NCI-H82 treated with DMSO at 0.1 percent for 48 hours (cell line): ENCODE data around the gene RASL10B.
A peak's percentile ranks its signal among the peaks of the same experiment; 100 is the strongest.

Experiments used
- DNase-seq: peaks from one replicate; lab custom pipeline; 2025; ENCODE audit not compliant: unreplicated experiment; lab: John Stamatoyannopoulos, UW

RASL10B gene

GRCh38 chr17:35716897-35717465 is 14.5 kb upstream of the RASL10B start:
- DNase-seq: no peak

GRCh38 chr17:35717475-35717874 is 14.0 kb upstream of the RASL10B start:
- no peak for DNase-seq

GRCh38 chr17:35723735-35724134 is 7.7 kb upstream of the RASL10B start:
- no peak for DNase-seq

GRCh38 chr17:35725058-35725457 is 6.4 kb upstream of the RASL10B start:
- no peak for DNase-seq

DNA sequence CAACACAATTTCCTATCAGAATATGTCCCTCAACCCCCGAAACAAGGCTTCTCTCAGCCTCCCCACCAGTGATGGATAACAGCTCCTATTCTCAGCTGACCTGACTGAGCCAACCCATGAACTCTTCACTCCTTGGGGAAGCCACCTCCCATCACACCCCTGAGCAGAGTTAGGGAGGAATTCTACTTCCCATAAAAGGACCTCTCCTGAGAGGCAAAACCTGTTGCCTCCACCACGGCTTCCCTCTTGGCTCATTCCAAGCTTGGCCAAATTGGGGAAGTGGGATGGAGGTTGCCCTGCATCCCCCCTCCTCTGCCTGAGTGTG is 5.7 kb upstream of the RASL10B start:
- no peak for DNase-seq

GRCh38 chr17:35726127-35726952 is 5.1 kb upstream of the RASL10B start:
- DNase-seq: peak; percentile 82

- no peak for DNase-seq
These were observed 4.4 kb upstream of the RASL10B start for GRCh38 chr17:35726953-35727460.

DNA sequence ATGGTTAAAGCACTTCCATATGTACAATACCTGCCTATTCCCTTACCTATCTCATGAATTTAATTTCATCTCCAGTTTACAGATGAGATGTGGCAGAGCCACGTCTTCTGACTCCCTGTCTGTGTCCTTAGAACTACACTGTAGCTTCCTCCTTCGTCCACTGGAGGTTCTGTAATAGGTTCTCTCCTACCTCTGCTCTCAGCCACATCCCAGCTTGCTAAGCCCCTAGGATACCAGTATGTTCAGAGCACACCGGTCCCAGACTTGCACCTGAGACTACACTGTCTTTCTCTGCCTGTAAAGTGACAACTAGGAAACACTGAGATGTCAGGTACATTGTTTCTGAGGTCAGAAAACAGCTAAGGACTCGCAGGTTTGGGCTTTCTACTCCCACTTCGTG is 3.8 kb upstream of the RASL10B start:
- no peak for DNase-seq

DNA sequence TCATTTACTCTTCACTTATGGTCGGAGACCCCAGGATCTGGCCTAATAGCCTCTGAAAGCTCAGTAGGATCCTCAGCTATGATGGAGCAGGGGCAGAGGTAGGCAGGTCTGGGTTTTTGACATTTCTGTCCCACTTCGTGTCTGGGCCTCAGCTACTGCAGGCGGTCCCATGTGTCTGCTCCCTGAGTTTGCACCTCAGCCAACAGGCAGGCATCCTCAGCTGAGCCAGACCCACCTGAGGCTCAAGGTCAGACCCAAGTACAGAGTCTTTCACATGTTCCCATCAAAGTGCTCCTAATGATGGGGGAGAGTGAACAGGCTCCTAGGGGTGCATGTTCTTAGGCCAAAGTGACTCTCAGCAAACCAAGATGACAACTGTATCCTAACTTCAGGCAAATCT is 2.9 kb upstream of the RASL10B start:
- no peak for DNase-seq

DNA sequence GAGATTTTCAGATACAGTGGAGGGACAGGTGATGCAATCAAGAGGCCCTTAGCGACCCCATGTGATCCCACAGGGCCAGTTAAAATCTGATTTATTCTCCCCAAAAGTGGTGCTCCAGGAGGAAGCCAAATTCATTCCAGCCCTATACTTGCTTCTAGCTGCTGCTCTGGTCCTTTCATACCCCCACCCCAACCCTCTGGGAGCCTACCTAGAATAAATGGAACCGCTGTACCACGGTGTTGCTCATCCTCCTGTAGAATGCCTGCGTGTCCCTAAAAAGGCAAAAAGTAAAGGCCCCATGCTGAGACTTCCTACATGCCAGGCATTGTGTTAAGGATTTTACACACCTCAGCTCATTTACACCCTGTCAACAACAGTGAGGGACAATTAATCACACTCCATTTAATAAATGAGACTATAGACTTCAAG is 2.0 kb upstream of the RASL10B start:
- DNase-seq: no peak

- DNase-seq: no peak
These were observed 936 bp upstream of the RASL10B start for GRCh38 chr17:35730400-35731005.

- DNase-seq: no peak
These were observed 722 bp downstream of the RASL10B start for GRCh38 chr17:35731917-35732805.

- DNase-seq: no peak
These were observed 1.3 kb downstream of the RASL10B start for GRCh38 chr17:35732806-35733136.

DNA sequence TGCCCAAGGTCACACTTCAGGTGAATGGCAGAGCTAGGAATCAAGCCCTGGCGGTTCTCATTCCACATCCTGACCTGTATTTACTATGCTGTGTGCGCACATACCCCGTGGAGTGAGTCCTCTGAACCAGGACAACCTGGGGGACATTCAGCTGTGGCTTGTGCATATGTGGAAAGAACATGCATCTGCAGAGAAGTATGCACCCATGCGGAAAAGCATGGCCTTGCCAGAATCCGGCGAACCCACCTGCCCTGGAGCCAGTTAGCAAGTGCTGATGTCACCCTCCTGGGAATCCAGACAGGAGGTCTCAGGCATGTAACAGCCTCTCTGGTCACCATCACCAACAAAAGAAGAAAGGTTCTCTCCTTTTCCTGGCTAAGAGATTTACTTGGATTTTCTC is 1.9 kb downstream of the RASL10B start:
- no peak for DNase-seq

GRCh38 chr17:35734396-35734795 is 3.0 kb downstream of the RASL10B start:
- no peak for DNase-seq

- DNase-seq: no peak
These were observed 3.8 kb downstream of the RASL10B start for GRCh38 chr17:35735036-35735805.

GRCh38 chr17:35736236-35736635 is 4.8 kb downstream of the RASL10B start:
- DNase-seq: no peak

- no peak for DNase-seq
These were observed 7.2 kb downstream of the RASL10B start for GRCh38 chr17:35738519-35739133.

- no peak for DNase-seq
These were observed 8.8 kb downstream of the RASL10B start for GRCh38 chr17:35740216-35740615.
